Measurements from ENCODE around the gene LRIG1.

GRCh38 chr3:66534304-66534845, 33.6 kb upstream of the LRIG1 start:
- TF ChIP-seq CTCF (IDR thresholded peaks at IDR 0.05; ENCODE audit: borderline replicate concordance, extremely low read depth, low read length, poor library complexity, severe bottlenecking) (no peak), EZH2 (IDR thresholded peaks at IDR 0.05; ENCODE audit: borderline replicate concordance, low read depth, low read length, severe bottlenecking) (no peak)
